Effector memory CD4-positive, alpha-beta T cell (primary cell): ENCODE results near the gene LRIT1.

Experiments used
- DNase-seq, 3 donors: peaks; one replicate each; pipeline ENCODE4 v3.0.0-alpha.2; 2020
- H3K27ac ChIP-seq: 2 replicates; pipeline ENCODE4 v1.7.0; 2013; ENCODE audit warnings: mild to moderate bottlenecking, low read length, moderate library complexity; ENCODE audit not compliant: insufficient read depth, poor library complexity, severe bottlenecking
- H3K27me3 ChIP-seq: replicated peaks from 2 replicates; pipeline ENCODE4 v1.7.0; 2013; ENCODE audit warnings: mild to moderate bottlenecking, low read length; ENCODE audit not compliant: insufficient read depth, control insufficient read depth, poor library complexity, severe bottlenecking
- H3K36me3 ChIP-seq: 2 replicates; pipeline ENCODE4 v1.7.0; 2013; ENCODE audit warnings: mild to moderate bottlenecking, low read length, moderate library complexity; ENCODE audit not compliant: control insufficient read depth, insufficient read depth
- H3K4me1 ChIP-seq: 2 replicates; pipeline ENCODE4 v1.7.0; 2013; ENCODE audit warnings: low read length, mild to moderate bottlenecking; ENCODE audit not compliant: control insufficient read depth, insufficient read depth, poor library complexity, severe bottlenecking
- H3K4me3 ChIP-seq: 2 replicates; pipeline ENCODE4 v1.7.0; 2013; ENCODE audit warnings: low read length, low read depth, mild to moderate bottlenecking; ENCODE audit not compliant: insufficient read depth, poor library complexity, severe bottlenecking
- H3K9me3 ChIP-seq: 2 replicates; pipeline ENCODE4 v1.7.0; 2013; ENCODE audit warnings: mild to moderate bottlenecking, low read length, moderate library complexity; ENCODE audit not compliant: control insufficient read depth

The LRIT1 gene

GRCh38 chr10:84216834-84217233, 24.5 kb downstream of the LRIT1 start:
- DNase-seq = no peak
- Histone ChIP-seq H3K9me3 (no peaks in the 10 kb centered on the region), H3K27ac (no peak overlapping the region), H3K4me1 (no peaks in the 10 kb centered on the region), H3K27me3 (no peaks in the 10 kb centered on the region), H3K4me3 (no peak overlapping the region), H3K36me3 (no peaks in the 10 kb centered on the region)

- no peak overlapping the region for H3K4me3 ChIP-seq
- H3K27me3 ChIP-seq = no peaks in the 10 kb centered on the region
- no peaks in the 10 kb centered on the region for H3K9me3 ChIP-seq
- no peak overlapping the region for H3K27ac ChIP-seq
- no peaks in the 10 kb centered on the region for H3K4me1 ChIP-seq
- DNase-seq = no peak
- no peaks in the 10 kb centered on the region for H3K36me3 ChIP-seq
Observed at GRCh38 chr10:84214612-84215235, 26.6 kb downstream of the LRIT1 start.

- Histone ChIP-seq H3K27me3 (no peaks in the 10 kb centered on the region), H3K4me3 (no peak overlapping the region), H3K4me1 (no peaks in the 10 kb centered on the region), H3K9me3 (no peaks in the 10 kb centered on the region), H3K27ac (no peak overlapping the region), H3K36me3 (no peaks in the 10 kb centered on the region)
- DNase-seq = no peak
Observed at GRCh38 chr10:84214046-84214572, 27.2 kb downstream of the LRIT1 start.

- Histone ChIP-seq H3K27ac (no peak overlapping the region), H3K4me1 (no peaks in the 10 kb centered on the region), H3K4me3 (no peak overlapping the region), H3K27me3 (no peaks in the 10 kb centered on the region), H3K9me3 (no peaks in the 10 kb centered on the region), H3K36me3 (no peaks in the 10 kb centered on the region)
- DNase-seq = no peak
Observed at GRCh38 chr10:84213076-84213475, 28.3 kb downstream of the LRIT1 start.

GRCh38 chr10:84212014-84212413, 29.3 kb downstream of the LRIT1 start:
- Histone ChIP-seq H3K27ac (no peak overlapping the region), H3K4me3 (no peak overlapping the region), H3K27me3 (no peaks in the 10 kb centered on the region), H3K36me3 (no peaks in the 10 kb centered on the region), H3K9me3 (no peaks in the 10 kb centered on the region), H3K4me1 (no peaks in the 10 kb centered on the region)
- no peak for DNase-seq

GRCh38 chr10:84211566-84211965, 29.8 kb downstream of the LRIT1 start:
- Histone ChIP-seq H3K27me3 (no peaks in the 10 kb centered on the region), H3K9me3 (no peaks in the 10 kb centered on the region), H3K36me3 (no peaks in the 10 kb centered on the region), H3K4me1 (no peaks in the 10 kb centered on the region), H3K4me3 (no peak overlapping the region), H3K27ac (no peak overlapping the region)
- no peak for DNase-seq

GRCh38 chr10:84208023-84208422, 33.3 kb downstream of the LRIT1 start:
- no peaks in the 10 kb centered on the region for H3K36me3 ChIP-seq
- H3K9me3 ChIP-seq = no peaks in the 10 kb centered on the region
- DNase-seq = no peak

GRCh38 chr10:84205853-84206525, 35.4 kb downstream of the LRIT1 start:
- H3K9me3 ChIP-seq = no peaks in the 10 kb centered on the region
- H3K4me1 ChIP-seq = no peaks in the 10 kb centered on the region
- no peak overlapping the region for H3K4me3 ChIP-seq
- H3K27me3 ChIP-seq = no peaks in the 10 kb centered on the region
- H3K36me3 ChIP-seq = no peaks in the 10 kb centered on the region
- DNase-seq = no peak
- no peak overlapping the region for H3K27ac ChIP-seq

More at GRCh38 chr10:84208023-84208422, 33.3 kb downstream of the LRIT1 start:
- Histone ChIP-seq H3K27ac (no peak overlapping the region), H3K27me3 (no peaks in the 10 kb centered on the region), H3K4me3 (no peak overlapping the region), H3K4me1 (no peaks in the 10 kb centered on the region)

GRCh38 chr10:84205049-84205852, 36.1 kb downstream of the LRIT1 start:
- Histone ChIP-seq H3K9me3 (no peaks in the 10 kb centered on the region), H3K27me3 (no peaks in the 10 kb centered on the region), H3K4me1 (no peaks in the 10 kb centered on the region), H3K4me3 (no peak overlapping the region), H3K36me3 (no peaks in the 10 kb centered on the region), H3K27ac (no peak overlapping the region)
- DNase-seq = peak; percentile 19 to 32 (median 32)

- H3K27ac ChIP-seq = no peak overlapping the region
- no peaks in the 10 kb centered on the region for H3K27me3 ChIP-seq
- no peak for DNase-seq
- no peaks in the 10 kb centered on the region for H3K4me1 ChIP-seq
- H3K4me3 ChIP-seq = no peak overlapping the region
- H3K36me3 ChIP-seq = no peaks in the 10 kb centered on the region
- no peaks in the 10 kb centered on the region for H3K9me3 ChIP-seq
Observed at GRCh38 chr10:84204610-84205009, 36.7 kb downstream of the LRIT1 start.
